IPS-NIHi7 (cell line): ENCODE measurements around the gene CDC37.
A peak's percentile ranks its signal among the peaks of the same experiment; 100 is the strongest.
"Not testable (repeated sequence)": the region's sequence is repeated elsewhere in the genome, so short reads cannot be mapped to it uniquely, and the experiment has no call there.

Experiments used
- DNase-seq: peaks from one replicate; pipeline ENCODE4 v3.0.0; 2012; ENCODE audit warnings: mixed read lengths; ENCODE audit errors: extremely low spot score

CDC37 gene

DNA sequence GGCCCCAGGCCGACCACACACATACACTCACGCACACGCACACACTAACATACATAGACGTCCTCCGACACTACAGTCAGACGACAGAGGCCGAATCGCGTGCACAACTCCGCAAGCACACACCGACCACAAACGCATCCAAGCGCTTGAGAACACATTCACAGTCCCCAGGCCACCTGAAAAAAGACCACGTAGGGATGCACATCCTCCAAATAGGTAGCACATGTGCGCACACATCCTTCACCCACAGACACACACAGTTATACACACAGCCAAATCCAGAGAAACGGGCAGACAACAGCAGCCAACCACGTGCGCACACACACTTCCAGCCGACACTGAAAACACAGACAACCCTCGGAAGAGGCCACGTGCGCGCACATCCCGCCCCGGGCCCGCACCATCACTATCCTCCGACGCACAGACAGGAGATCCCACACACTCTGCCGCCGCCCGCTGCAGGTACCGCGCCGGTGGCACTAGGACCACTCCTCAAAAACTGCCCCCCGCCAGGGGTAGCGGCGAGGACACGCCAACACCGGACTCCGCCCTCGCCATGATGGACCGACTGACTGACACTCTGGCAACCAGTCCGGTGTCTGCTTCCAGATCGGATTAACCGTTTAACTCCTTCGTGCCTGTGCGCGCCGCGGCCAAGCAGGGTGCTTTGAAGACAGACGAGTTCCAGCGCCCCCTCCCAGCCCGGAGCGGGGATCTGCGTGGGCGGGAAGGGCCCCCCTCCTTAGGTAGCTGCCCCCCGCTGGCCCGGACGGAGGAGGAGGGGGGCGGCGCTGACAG, 16.5 kb upstream of the CDC37 start:
- peak; percentile 89 for DNase-seq

DNA sequence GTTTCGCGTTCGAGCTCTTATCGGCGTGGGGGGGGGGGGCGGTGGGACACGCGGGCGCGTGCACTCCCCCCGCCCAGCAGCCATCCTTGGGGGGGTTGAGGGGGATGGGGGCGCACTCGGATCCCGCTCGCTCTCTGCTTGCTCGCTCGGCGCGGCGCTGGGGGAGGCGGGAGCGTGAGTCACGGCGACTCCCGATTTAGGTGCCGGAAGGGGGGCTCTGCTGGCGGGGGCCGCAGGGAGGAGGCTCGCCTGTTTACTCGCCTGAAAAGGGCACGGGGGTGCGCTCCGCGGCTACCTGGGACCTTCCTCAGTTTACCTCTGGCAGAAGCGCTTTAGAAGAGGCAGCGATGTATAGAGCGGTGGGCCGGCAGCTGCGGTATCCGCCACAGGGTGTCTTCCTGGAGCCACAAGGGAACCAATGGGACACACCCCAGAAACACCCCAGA, 15.9 kb upstream of the CDC37 start:
- DNase-seq, result peak; percentile 11

DNA sequence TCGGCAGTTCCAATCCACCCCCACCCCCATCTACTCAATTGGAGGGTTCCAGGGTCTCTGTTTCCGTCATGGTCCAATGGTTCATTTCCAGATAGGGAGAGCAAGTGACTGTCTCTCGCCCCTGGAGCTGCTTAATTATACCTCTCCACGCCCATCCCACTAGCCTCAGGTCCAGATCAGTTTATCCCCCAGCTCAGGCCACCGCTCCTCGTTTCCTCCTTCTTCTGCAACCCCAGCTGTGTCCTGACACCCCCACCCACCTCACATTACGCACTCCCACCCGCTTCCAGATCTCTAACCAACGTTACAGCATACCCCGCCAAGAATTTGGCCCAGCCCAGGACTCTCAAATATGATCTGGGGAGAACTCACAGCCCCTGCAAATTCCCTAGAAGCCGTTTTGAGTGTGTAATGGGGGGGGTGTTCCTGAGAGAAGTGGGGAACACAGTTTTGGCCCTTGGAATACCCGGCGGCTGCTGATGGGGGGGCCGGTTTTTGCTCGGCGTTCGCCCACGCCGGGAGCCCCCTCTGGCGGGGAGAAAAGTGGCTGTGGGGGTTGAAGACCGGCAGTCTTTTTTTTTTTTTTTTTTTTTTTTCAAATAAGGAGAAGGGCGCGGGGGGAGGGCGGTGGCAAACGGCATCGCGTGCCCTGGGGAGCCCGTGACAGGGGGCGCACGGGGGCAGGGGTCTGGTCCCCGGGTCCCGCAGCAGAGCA, 15.3 kb upstream of the CDC37 start:
- DNase-seq, result peak; percentile 31

- no peak for DNase-seq
Measured at GRCh38 chr19:10418235-10418484, 14.8 kb upstream of the CDC37 start.

- peak; percentile 50 for DNase-seq
Measured at GRCh38 chr19:10417541-10418234, 14.3 kb upstream of the CDC37 start.

DNA sequence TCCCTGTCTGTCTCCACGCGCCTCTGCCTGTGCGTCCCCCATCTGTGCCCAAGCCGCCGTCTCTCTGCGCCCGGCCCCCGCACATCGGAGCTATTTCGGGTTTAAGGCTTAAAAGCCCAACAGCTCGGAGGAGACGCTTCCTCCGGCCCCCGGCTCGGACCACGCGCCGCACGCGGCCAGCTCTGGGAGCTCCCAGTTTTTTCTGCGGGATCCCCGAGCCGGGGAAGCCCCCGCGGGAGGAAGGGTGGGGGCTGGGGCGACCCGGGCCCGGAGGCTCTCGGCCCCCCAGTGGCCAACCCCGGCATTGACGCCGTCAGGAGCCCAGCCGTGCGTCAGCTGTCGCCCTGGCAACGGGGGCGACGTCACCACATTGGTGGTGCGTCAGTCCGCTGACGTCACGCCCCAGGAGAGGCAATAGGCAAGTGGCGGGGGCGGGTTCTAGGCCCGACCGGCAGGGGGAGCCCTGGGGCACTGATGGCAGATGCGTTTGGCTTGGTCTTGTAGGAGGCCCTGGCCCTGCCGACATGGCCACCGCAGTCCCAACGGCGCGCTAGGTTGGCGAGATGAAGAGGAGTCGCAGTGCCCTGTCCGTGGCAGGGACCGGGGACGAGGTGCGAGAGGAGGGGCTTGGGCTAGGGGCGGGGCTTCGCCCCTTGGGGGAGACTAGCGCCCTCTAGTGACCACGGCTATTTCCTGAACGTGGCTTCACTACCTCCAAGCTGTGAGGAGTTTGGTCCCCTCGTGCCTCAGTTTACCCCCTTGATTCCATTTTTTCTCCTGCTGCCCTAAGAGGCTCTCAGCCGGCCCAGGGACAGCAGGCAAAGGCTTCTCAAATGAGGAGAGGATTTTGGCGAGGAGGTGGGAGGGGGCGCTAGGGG, 13.3 kb upstream of the CDC37 start:
- peak; percentile 90 for DNase-seq

DNA sequence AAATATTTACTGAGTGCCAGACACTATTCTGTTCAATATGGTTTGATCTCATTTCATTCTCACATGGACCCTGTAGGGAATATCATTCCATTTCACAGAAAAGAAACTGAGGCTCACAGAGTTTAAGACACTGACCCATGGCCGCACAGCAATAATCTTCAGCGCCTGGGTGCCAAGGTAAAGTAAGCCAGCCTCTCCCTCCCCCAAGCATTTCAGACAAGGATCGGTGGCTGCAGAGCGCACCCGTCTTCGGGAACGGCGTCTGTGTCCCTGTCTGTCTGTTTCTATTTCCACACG, 12.7 kb upstream of the CDC37 start:
- no peak for DNase-seq

DNA sequence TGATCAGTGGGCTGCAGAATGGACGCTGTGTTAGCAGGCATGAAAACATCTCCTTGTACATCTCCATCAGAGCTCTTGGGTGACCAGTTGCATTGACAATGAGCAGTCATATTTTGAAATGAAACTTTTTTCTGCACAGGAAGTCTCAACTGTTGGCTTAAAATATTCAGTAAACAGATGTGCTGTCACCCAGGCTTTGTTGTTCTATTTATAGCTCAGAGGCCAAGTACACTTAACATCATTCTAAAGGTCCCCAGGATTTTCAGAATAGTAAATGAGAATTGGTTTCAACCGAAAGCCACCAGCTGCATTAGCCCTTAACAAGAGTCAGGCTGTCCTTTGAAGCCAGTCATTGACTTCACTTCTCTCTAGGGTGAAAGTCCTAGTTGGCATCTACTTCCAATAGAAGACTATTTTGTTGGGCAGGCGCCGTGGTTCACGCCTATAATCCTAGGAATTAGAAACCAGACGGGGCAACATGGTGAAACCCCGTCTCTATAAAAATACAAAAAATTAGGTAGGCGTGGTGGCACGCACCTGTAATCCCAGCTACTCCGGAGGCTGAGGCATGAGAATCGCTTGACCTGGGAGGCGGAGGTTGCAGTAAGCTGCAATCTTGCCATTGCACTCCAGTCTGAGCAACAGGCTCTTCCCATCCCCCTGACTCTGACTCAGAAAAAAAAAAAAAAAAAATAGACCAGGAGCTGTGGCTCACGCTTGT, 9.1 kb upstream of the CDC37 start:
- no peak for DNase-seq

- DNase-seq, result not testable (repeated sequence)
Measured at GRCh38 chr19:10411224-10411623, 7.9 kb upstream of the CDC37 start.

DNA sequence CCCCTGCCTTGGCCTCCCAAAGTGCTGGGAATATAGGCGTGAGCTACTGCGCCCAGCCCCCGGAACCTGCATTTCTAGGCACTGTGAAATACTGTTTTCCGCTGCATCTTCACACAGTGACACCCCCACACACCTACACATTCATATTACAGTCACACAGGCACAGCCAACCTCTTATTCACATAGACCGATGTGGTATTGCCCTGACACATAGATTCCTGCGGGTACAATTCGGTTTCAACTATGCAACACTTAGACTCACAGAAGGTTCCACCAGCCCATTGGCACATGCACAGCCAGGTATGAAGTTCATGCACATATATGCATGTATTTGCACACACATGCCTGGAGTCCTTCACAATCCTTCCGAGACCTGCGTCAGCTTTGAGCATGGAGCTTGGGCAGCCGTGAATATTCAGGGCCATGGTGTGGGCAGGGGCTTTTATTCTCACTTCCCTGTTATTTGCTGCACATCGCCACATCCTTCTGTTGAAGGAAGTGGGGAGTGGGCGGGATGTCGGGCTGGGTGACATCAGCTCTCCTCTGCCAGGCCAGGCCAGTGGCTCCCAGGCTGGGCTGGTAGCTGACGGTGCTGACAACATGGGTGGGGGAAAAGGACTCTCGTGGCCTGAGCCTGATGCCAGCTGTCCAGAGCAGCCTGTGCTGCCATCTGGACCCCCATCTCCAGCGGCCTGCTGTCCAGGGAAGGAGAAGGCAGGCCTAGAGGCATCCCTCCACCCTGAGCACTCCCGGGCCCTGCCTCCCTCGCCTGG, 5.4 kb upstream of the CDC37 start:
- no peak for DNase-seq

DNA sequence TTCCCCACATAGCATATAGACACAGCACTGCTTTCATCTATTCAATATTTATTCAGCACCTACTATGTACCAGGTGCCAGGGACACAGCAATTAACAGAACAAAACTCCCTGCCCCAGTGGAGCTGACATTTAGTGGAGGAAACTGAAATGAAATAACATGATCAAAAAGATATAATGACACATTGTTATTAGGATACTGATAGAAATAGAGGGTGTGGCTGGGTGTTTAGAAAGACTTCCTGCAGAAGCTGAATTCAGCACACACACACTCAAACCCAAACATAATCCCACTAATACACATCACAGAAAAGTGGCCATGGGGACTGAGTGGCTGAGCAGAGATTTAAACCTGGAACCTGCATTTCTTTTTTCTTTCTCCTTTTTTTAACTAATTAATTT, 3.8 kb upstream of the CDC37 start:
- no peak for DNase-seq

- no peak for DNase-seq
Measured at GRCh38 chr19:10406191-10406590, 2.8 kb upstream of the CDC37 start.

GRCh38 chr19:10404888-10405820, 1.8 kb upstream of the CDC37 start:
- DNase-seq, result no peak

DNA sequence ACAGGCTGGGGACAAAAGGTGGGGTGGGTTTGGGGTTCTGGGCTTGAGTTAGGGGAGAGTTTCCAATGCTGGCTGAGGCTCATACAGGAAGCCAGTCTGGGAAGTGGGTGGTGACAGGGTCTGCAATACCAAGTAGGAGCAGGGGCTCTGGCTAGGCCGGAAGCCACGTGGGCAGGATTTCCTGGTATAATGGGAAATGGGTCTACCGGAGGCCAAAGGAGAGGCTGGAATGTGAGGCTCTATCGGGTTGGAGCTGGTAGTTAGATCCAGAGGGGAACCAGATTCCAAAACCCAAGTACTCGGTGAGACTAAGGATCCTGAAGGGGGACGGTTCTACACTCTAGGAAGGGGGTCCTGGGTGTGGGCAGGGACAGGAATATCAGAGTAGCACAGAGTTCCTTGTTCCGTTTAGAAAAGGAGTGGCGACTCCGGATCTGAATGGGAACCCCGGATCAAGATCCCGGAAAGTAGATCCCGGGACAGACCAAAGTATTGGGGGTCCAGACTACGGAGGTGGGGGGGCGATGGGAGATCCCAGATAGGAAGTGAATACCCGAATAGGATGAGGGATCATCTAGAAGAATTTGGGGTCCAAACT, 802 bp downstream of the CDC37 start:
- DNase-seq, result no peak

DNA sequence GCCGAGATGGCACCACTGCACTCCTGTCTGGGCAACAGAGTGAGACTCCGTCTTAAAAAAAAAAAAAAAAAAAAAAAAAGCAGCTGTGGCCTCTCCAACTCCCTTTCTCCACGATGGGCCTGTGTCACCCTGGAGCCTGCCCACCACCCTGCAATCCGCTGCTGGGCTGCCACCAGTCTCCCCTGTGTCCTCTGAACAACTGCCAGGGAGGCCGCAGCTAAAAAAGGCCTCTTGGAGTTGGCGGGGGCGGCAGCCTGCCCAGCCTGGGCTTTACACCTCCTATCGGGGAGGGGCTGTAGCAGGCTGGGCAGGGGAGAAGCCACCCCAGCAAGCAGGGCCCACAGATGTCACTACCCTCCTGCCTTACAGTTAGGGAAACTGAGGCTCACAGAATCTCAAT, 3.5 kb downstream of the CDC37 start:
- no peak for DNase-seq

DNA sequence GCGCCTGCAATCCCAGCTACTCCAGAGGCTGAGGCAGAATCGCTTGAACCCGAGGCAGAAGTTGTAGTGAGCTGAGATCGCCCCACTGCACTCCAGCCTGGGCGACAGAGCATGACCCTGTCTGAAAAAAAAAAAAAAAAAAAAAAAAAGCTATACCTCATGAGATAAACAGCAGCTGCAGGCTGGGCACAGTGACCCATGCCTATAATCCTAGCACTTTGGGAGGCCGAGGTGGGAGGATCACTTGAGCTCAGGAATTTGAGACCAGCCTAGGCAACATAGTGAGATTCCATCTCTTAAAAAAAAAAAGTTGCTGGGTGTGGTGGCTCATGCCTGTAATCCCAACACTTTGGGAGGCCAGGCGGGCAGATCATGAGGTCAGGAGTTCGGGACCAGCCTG, 4.0 kb downstream of the CDC37 start:
- not testable (repeated sequence) for DNase-seq

DNA sequence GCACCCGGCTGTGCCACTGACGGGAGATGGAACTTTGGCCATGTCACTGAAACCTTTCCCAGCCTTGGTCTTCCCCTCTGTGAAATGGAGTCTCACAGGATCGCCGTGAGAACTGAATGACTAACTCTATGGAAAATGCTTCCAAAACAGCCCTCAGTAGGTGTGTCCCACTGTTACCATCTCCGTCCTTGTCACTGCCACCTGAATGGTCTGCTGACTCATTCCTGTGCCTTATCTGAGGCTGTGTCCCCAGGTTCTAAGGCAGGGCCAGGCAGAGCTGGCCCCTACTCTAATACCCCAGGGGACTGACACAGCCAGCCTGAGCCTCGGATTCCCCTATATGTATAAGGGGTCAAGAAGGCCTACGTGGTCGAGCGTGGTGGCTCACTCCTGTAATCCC, 4.5 kb downstream of the CDC37 start:
- DNase-seq, result no peak

GRCh38 chr19:10395917-10396316, 7.4 kb downstream of the CDC37 start:
- no peak for DNase-seq

GRCh38 chr19:10395436-10395835, 7.9 kb downstream of the CDC37 start:
- DNase-seq, result no peak
